Mammary epithelial cell (primary cell): ENCODE data around the gene IFI27L2.

Experiments
- EZH2 ChIP-seq: IDR thresholded peaks from 2 replicates; pipeline ENCODE4 v1.6.1; 2012; ENCODE audit warnings: low read length, inconsistent platforms, borderline replicate concordance
- TF ChIP-seq, protein P1 (sequence below), 2 donors: IDR thresholded peaks in 1 of 2; conservative IDR thresholded peaks in 1 of 2; 2 replicates each; pipeline ENCODE4 v1.5.1; 2011 to 2012; ENCODE audit warnings: inconsistent platforms in 2 of 2, low read length in 2 of 2, mild to moderate bottlenecking in 2 of 2, control low read depth in 1 of 2, low read depth in 1 of 2; ENCODE audit not compliant: insufficient read depth in 1 of 2; ENCODE audit errors: extremely low read depth in 1 of 2

GRCh38 chr14:94113073-94113472, 16.3 kb downstream of the IFI27L2 start:
- TF ChIP-seq EZH2, result no peak
- TF ChIP-seq, protein P1, sequence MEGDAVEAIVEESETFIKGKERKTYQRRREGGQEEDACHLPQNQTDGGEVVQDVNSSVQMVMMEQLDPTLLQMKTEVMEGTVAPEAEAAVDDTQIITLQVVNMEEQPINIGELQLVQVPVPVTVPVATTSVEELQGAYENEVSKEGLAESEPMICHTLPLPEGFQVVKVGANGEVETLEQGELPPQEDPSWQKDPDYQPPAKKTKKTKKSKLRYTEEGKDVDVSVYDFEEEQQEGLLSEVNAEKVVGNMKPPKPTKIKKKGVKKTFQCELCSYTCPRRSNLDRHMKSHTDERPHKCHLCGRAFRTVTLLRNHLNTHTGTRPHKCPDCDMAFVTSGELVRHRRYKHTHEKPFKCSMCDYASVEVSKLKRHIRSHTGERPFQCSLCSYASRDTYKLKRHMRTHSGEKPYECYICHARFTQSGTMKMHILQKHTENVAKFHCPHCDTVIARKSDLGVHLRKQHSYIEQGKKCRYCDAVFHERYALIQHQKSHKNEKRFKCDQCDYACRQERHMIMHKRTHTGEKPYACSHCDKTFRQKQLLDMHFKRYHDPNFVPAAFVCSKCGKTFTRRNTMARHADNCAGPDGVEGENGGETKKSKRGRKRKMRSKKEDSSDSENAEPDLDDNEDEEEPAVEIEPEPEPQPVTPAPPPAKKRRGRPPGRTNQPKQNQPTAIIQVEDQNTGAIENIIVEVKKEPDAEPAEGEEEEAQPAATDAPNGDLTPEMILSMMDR (conservative IDR thresholded peaks at IDR 0.05 in 1 of 2, IDR thresholded peaks at IDR 0.05 in 1 of 2; ENCODE audit: extremely low read depth in 1 of 2, insufficient read depth in 1 of 2, low read depth in 1 of 2, low read length in 2 of 2), result no peak
